Measurements from ENCODE around the gene GCSAM.

The GCSAM gene, protein sequence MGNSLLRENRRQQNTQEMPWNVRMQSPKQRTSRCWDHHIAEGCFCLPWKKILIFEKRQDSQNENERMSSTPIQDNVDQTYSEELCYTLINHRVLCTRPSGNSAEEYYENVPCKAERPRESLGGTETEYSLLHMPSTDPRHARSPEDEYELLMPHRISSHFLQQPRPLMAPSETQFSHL

DNA sequence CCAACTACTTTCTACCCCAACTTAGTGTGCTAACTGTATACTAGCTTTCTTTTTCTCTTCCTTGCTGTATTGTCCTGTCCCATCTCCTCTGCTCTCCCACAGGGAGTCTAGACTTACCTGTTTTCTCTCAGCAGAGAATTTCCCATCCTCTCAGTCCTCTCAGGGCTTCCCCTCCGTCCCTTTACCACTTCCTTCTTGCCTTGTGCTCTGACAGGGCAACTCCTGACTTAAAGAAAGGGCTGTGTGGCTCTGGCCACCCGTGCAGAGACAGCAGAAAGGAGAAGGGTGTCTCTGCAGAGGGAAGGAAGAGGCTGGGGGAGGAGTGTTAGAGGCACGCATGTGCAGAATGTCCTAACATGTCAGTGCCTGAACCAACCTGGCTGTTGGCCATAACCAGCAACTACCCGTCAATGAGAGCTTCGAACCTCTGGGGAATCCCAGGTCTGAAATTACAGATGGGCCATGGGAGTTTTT, at the start of gene GCSAM:
GCSAM (minus strand) TSS at position 274 of the 474 bp plus-strand sequence; CDS start at position 146, 128 bp downstream.
- DNase-seq (ENCODE audit: low spot score): peak; percentile 85

DNA sequence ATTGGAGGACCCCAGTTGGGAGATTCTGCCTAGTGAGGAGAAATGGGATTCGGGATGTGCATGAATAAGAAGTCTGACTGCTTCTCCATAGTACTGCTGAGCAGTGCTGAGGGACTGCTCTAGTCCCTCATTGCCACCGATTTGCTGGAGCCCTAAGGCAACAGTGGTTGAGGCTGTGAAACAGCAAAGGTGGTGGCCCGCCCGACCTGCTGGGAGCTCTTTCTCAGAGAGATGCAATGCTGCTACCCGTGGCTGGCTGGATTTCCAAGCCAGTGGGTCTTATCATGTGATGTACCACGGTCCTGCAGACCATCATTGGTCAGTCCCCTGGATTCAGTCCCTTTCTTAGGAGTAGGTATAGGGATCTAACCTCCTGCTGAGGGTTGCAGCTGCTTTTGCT, 42.6 kb upstream of the GCSAM start:
- DNase-seq (ENCODE audit: low spot score): no peak

DNA sequence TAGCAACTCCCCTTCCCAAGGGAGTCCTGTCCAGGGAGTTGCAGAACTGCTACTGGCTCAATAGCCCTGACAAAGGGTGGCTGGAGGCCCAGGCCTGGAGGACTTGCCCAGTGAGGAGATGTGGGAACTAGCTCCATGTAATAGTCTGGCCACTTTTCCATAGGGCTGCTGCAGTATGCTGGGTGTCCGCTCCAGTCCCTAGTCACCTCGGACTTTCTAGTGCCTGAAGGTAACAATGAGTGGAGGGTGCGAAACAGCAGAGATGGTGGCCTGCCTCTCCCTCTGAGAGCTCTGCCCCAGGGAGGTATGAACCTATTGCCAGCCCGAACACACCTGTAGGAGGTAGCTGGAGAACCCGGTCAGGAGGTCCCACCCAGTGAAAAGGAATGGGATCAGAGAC, 42.0 kb upstream of the GCSAM start:
- no peak for DNase-seq (ENCODE audit: low spot score)

DNA sequence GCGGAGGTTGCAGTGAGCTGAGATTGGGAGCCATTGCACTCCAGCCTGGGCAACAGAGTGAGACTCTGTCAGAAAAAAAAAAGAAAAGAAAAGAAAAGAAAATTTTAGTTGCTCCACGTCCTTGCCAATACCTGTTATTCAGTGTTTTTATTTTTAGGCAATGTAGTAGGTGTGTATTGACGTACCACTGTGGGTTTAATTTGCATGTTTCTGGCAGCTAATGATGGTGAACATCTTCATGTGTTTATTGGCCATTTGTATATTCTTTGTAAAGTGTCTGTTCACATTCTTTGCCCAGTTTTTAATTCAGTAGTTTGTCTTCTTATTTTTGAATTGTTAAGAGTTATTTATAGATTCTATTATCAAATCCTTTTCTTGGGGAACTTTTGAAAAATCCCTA, 38.1 kb upstream of the GCSAM start:
- DNase-seq (ENCODE audit: low spot score): no peak

DNA sequence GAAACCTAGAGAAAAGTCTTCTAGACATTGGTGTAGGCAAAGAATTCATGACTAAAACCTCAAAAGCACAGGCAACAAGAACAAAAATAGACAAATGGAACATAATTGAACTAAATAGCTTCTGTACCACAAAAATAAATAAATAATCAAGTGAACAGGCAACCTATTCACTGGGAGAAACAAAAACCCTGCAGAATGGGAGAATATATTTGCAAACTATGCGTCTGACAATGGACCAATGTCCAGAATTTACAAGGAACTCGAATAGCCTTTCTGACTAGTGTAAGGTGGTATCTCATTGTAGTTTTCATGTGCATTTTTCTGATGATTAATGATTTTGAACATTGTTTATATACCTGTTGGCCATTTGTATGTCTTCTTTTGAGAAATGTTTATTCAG, 37.0 kb upstream of the GCSAM start:
- DNase-seq (ENCODE audit: low spot score): no peak

DNA sequence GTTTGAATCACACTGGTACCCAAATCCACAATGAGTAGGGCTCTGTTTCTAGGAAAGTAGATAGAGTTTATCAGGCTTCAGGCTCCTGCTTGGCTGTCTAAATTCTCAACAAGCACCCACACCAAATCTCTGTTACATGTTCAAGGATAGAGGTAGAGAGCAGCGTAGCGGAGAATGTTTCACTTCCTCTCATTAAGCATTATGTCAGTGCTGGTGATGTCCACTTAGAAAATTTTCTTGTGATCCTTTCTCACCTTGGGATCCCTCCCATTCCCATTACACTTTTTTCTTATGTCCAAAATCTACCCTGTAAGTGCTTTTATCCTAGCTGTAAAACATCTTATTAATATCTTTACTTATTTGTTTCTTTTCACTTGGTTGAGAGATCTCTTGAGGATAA, 34.7 kb upstream of the GCSAM start:
- DNase-seq (ENCODE audit: low spot score): no peak

DNA sequence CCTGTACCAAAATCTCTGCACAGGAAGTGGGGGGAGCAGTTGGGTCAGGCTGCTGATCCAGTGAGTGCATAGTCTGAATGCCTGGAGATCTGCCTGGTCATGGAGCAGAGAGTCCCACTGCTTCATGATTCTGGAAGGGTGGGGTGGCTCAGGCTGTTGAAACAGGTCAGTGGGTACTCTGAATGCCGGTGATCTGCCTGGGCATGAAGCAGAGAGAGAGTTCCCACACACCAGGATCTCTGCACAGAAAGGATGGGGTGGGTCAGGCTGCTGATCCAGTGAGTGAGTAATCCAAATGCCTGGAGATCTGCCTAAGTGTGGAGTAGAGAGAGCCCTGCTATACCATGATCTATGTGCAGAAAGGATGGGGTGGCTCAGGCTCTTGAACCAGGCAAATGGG, 16.1 kb upstream of the GCSAM start:
- no peak for DNase-seq (ENCODE audit: low spot score)

DNA sequence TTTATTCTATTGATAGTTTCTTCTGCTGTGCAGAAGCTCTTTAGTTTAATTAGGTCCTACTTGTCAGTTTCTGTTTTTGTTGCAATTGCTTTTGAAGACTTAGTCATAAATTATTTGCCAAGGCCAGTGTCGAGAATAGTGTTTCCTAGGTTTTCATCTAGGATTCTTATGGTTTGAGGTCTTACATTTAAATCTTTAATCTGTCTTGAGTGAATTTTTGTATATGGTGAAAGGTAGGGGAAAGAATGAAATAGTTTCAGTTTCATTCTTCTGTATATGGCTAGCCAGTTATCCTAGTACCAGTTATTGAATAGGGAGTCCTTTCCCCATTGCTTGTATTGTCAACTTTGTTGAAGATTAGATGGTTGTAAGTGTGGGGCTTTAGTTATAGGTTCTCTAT, 10.6 kb upstream of the GCSAM start:
- DNase-seq (ENCODE audit: low spot score): no peak

DNA sequence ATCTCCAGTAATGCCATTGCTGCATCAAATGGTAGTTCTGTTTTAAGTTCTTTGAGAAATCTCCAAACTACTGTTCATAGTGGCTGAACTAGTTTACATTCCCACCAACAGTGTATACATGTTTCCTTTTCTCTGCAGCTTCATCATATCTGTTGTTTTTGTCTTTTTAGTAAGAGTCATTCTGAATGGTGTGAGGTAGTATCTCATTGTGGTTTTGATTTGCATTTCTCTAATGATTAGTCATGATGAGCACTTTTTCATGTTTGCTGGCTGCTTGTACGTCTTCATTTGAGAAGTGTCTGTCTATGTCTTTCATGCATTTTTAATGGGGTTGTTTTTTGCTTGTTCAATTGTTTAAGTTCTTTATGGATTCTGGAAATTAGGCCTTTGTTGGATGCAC, 10.2 kb upstream of the GCSAM start:
- no peak for DNase-seq (ENCODE audit: low spot score)

DNA sequence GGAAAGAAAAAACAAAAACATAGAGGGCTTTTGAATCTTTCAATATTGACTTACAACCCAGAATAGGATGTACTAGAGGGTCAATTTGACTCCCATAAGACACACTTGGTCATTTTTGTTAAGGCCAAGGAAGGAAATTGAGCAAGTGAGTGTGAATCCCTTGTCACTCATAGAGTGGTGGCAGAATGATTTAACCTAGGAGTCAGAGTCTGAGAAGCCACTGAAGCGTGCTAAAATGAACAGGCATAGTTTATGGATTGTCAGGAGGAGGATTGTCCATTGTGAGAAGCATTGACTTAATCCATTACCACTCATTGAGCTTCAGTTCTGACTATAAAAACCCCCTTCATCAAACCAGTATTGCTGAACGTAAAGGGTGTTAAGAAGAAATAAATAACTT, 8.2 kb upstream of the GCSAM start:
- DNase-seq (ENCODE audit: low spot score): no peak

DNA sequence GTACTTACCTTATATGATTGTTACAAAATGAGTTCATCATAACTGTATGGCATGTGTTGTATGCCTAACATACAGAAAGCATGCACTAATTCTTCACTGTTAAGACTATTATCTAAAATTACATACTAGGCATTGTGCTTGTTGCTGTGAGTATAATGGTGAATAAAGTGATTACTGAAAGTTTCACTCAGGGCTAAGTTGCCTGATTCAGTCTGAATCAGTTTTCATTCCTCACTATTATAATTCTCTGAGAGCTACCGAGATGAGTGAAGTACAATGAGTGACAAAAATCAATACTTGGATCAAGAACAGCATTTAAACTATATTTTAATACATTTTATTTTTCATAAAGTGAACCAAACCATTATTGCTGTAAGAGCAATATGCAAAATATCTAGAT, 7.5 kb upstream of the GCSAM start:
- DNase-seq (ENCODE audit: low spot score): no peak

DNA sequence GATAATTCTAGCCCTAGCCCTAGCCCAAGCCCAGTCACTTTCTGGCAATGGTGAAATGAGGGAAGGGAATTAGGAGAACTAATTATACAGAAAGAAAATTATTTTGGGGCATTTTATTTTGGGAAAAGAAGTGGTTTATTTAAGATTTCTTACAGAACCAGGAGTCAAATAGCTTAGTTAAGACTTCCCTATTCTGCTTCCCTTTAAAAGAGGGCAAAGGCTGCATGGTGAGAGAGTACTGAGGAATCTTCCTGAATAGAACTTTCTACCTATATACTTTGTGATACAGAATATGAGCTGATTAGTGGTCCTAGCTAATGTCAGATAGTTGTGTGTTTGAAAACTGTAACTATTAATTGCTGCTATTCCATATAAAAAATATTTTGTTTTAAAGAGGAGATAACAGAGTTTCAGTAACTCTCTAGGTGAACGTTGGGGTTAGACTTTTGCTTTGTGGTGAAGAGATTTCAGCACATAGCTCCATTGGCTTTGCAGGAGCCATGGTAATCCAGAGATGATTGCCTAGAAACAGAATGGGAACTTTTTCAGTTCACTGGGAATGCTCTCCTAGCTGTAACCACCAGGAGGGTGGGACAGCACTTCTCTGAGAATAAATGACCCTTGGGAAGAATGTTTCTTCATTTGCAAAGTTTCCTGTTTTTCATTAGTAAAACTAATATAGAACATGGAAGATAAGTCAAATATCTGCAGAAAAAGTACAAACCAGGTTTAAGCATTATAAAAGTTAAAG, 5.3 kb upstream of the GCSAM start:
- no peak for DNase-seq (ENCODE audit: low spot score)

DNA sequence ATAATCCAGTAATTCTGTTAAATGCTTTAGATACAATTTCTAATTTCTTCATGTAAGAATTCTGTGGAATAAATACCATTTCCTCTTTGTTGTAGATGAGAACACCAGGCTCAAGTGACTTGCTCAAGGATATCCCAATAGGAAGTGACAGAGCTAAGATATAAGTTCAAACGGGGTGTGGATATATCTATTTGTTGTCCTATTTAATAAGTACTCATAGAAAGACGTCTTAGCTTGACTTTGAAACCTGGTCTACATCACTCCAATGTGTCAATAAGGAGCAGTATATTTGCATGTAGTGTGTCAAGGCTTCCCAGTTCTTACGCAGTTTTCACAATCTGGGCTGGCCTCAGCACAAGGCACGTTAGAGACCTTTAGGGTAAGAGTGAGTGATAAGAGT, 4.7 kb upstream of the GCSAM start:
- DNase-seq (ENCODE audit: low spot score): no peak

DNA sequence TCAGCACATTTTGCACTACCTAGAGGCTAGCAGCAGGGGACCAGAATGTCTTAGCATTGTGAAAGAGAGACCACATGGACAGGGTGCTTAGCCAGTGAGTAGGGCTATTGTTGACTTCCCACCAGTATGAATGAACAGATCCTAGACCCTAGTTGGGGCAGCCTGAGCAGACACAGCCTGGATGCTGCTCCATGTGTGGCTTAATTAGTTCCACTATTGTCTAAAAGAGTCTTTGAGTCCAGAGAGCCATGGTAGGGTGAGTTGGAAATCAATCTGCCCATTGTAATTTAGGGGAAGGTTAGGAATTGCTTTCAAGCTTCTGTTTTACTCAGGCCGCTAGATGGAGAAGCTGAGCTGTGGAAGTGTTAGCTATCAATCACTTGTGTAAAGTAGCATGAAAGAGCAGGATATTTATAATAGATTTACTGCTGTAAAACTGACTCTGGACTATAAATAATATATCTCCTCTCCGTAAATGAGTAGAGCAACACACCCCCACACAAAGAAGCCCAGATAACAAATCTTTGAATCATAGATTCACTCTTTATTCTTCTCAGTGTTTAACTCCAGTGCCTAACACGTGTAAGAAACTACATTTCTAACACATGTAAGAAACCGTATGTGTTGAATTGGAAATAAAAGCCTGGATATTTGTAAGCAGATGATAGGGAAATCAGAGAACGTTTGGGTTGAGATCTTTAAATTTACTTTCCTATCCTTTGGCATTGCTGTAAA, 4.1 kb upstream of the GCSAM start:
- DNase-seq (ENCODE audit: low spot score): peak; percentile 59

DNA sequence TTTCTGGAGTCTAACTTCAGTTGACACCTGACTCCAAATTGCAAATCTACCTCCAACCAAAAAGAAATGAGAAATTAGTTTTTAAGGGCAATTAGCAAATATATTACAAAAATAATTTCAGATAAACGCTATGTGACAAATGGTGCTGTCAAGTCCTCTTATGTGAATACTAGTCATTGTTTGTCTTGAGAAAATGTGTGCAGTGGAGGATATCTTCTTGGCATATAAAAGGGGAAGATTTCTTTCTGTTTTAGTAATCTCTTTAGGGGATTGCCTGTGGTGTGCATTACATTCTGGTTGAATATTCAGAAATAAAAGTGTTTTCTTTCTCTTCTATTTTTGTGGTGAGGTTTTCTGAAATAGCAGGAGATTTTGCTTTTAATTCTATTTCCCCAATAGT, 3.0 kb upstream of the GCSAM start:
- no peak for DNase-seq (ENCODE audit: low spot score)

DNA sequence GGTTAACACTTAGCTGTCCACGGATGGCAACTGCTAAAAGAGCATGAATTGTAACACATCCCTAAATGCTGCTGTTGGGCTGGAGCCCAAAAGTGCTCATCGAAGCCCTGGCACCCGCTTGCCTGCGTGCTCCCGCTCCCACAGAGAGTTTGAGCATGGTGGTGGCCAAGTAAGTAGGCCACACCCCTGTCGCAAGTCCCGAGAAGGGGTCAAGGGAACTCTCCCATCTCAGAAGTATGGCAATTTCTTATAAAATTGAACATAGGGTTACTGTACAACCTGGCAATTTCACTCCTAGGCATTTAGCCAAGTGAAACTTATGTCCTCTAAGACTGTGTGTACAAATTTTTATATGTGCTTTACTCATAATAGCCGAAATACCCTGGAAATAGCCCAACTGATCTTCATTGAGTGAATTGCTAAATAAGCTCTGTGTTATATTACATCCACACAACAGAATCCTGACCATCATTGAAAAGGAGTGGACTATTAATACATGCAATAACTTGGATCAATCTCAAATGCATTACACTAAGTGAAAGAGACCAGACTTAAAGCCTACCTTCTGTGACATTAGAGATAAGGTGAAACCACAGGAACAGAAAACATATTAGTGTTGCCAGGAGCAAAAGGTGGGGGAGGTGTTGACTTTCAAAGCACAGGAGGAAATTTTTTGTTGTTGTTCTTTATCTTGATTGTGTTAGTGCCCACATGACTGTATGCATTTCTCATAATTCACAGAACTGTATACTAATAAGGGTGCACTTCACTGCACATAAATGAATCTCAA, 1.5 kb upstream of the GCSAM start:
- DNase-seq (ENCODE audit: low spot score): peak; percentile 73

DNA sequence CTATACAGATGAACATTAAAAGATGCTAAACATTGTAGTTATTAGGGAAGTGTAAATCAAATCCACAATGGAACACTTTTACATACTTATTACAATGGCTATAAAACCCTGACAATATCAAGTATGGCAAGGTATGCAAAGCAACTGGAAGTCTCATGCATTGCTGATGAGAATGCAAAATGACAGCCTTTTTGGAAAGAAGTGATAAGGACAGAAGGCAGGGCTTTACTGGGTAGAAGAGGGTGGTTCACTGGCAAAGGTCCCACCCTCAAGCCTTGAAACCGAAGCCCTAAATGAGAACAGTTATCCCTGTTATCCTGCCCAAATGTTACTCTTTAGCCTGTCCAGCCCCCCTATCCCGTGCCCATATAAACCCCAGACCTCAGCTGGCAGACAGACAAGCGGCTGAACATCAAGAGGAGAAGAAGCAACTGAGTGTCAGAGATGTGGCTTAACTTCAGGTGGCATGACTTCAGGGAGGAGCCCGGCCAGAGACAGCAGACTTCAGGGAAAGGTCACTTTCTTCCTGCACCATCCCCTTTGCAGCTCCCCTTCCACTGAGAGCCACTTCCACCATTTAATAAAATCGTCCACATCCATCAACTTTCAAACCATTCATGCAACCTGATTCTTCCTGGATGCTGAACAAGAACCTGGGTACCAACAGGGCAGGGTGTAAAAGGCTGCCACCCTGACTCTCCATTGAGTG, 732 bp upstream of the GCSAM start:
- no peak for DNase-seq (ENCODE audit: low spot score)

DNA sequence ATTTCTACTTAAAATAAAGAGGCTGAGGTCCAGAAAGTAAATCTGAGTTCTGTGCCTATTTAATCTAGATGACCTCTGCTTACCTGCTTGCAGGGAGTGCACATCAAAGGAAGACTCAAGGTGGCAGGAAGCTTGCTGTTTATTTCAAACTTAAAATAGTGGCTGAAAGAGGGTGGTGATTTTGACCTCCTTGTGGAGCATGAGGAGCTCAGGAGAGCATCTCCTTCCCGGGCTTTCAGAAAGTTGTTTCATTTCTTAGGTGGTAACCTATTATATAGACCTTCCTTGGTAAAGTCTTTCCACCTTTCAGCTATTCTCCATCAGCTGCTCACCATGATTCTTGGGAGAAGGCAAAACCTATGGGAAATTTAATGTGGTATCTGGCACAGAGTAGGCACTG, 494 bp downstream of the GCSAM start:
- no peak for DNase-seq (ENCODE audit: low spot score)

DNA sequence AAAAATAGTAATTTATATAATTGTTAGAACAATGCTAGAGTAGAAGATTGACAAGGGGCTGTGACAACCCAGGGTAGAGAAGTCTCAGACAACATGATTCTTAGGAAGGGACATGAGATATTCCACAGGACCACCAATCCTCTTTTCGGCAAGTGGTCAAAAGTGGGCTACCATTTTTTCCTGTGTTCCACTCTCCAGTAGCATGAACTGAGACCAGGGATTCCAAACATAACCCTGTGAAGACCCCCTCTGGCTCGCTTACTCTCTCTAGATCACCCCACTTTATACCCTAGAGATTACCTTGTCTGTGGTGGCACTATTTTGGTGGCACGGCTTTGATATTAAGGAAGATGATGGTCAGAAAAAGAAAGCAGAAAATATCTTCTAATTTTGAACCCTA, 960 bp downstream of the GCSAM start:
- no peak for DNase-seq (ENCODE audit: low spot score)

DNA sequence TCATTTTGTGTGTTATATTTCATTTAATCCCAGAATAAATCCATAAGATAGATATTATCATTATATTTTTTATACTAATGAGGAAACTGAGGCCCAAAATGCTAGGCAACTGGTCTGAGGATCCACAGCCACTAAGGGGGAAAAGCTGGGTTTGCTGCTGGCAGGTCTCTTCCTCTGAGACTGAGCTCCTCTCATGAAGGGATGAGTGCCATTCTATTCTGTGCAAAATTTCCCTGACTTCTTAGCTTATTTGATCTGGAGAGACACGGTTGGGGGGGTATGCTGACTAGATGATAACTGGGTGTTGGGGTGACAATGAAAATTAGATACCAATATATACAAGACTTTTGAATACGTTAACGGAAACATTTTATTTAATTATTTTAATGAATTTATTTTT, 1.9 kb downstream of the GCSAM start:
- no peak for DNase-seq (ENCODE audit: low spot score)

DNA sequence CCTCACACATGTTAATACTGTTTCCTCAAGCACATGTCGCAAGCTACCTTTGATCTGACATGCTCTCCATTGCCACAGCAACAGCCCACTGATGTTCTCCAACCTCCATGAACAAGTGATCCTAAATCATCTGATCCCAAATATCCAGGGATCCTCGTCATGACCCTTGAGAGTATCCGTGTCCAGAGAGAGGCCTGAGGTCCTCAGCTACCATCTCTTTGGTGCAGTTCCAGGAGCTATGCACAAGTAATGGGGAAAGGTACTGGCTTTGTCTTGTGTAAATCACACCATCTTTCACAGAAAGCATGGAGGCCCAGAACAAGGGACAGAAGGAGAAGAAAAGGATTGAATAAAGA, 2.4 kb downstream of the GCSAM start:
- no peak for DNase-seq (ENCODE audit: low spot score)

Data from CD4-positive, alpha-beta T cell treated with Interleukin-15 for 4 hours (primary cell).